COR-L47 (cell line): Measurements from ENCODE around the gene LUZP2.

ENCODE experiments used
- DNase-seq: peaks from one replicate; lab custom pipeline; 2025; lab: John Stamatoyannopoulos, UW

Gene LUZP2

DNA sequence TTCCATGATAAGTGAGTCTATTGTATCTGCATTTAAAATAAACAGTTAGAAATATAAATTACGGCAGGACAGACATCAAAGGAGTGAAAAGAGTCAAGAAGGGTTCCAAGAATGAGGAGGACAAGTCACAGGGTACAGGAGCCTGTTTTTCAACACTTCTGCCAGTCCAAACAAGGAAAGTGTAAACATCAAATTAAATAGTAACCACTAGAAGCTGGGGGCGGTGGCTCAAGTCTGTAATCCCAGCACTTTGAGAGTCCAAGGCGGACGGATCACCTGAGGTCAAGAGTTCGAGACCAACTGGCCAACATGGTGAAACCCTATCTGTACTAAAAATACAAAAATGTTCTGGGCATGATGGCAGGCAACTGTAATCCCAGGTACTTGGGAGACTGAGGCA is 219.6 kb downstream of the LUZP2 start:
- DNase-seq: no peak

GRCh38 chr11:24723231-24723630 is 226.4 kb downstream of the LUZP2 start:
- DNase-seq: no peak

DNA sequence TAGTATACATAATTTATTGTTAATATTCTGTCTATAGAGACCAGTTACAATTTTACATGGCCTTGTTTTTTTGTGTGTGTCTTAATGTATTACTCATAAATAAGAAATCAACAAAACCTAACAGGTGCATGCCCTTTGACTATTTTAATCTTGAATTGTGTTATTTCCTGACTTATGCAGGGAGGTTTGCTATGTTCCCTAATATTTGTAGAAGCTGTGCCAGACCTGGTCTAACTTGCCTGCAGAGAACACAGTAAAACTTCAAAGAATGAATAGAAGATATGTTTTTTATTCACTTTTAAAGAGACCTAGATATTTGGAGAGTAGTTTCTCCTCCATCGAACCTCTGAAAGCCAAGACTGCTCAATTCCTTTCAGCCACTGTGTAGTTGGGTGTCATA is 234.7 kb downstream of the LUZP2 start:
- DNase-seq: no peak

GRCh38 chr11:24734742-24735237 is 237.9 kb downstream of the LUZP2 start:
- DNase-seq: no peak

- no peak for DNase-seq
Observed at GRCh38 chr11:24738972-24739371, 242.1 kb downstream of the LUZP2 start.

DNA sequence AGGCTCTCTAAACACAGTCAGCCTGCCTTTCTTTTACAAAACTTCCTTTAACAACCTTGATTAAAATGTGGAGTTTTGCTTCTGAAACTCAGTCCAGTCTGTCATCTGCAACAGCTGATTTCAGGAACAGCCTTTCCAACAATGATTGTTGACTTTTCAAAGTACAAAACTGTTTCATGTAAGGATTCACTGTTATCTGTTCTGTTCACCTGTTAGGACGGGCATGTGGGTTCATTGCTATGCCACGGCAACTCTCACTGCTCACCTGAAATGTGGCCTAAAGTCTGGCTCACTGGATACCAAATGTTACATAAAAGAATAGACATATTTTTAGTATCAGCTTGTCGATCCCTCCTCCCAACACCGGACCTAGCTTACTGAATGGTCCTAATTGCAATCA is 242.8 kb downstream of the LUZP2 start:
- no peak for DNase-seq

DNA sequence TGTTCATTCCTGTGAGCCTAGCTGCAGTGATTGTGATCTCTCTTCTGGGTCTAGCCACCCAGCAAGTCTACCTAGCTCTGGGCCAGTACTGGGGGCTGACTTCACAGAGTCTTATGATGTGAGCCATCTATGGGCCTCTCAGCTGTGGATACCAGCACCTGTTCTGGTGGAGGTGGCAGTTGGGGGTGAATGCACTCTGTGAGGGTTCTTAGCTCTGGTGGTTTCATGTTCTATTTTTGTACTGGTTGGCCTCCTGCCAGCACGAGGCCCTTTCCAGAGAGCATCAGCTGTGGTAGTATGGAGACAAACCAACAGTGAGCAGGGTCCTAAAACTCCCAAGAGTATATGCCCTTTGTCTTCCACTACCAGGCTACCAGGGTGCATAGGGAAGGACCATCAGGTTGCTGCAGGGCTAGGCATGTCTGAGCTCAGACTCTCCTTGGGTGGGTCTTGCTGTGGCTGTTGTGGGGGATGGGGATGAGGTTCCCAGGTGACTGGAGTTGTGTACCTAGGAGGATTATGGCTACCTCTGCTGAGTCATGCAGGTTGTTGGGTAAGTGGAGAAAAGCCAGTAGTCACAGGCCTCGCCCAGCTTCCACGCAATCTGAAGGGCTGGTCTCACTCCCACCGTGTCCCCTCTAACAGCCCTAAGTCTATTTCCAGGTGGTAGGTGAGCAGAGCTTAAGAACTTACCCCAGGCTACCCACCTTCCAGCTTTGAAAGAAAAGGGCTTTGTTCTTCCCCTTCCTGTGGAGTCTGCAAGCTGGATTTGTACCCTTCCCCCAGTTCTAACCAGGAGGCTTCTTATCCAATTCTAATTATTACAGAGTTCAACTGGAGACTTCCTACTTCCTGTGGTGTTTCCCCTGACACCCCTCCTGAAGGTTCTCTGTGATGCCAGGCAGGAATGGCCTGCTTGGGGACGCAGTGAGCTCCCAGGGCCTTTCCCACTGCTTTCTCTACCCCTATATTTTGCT is 250.7 kb downstream of the LUZP2 start:
- DNase-seq: no peak

DNA sequence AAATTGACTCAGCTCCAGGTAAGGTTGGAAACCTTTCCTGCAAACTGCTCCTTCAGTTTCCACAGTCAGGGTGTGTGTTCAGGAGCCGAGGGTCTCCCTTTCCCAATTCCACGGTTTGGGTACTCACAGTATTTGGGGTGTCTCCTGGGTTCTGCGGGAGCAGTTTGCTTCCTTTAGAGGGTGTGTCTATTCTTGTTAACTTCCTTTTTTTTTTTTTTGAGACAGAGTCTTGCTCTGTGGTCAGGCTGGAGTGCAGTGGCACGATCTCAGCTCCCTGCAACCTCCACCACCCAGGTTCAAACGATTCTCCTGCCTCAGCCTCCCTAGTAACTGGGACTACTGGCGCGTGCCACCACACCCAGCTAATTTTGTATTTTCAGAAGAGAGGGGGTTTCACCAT is 251.4 kb downstream of the LUZP2 start:
- DNase-seq: no peak

GRCh38 chr11:24754406-24754805 is 257.6 kb downstream of the LUZP2 start:
- no peak for DNase-seq

DNA sequence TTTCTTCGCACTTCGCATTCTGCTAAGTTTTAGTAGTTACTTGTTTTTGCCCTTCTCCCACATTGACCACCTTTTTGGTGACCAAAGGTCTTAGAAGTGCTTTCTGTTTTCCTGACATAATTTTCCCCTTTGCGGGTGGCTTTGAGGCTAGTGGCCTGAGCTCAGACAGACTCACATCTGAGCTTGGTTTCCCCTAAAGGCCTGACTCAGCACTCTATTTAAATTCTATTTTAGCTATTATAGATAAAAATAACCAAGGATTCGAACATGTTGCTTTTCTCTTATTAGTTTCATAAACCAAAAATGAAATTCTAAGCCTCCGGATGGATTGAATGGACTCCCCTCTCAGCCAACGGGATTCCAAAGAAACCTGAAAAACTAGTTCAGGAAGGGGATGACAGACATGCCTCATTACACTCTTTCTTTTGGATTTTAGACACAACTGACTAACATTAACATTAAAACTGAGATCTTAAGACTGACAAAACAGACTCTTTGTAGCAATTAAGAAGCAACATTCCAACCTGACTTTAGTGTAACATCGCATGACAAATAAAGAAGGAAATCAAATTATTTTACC is 258.5 kb downstream of the LUZP2 start:
- DNase-seq: no peak

DNA sequence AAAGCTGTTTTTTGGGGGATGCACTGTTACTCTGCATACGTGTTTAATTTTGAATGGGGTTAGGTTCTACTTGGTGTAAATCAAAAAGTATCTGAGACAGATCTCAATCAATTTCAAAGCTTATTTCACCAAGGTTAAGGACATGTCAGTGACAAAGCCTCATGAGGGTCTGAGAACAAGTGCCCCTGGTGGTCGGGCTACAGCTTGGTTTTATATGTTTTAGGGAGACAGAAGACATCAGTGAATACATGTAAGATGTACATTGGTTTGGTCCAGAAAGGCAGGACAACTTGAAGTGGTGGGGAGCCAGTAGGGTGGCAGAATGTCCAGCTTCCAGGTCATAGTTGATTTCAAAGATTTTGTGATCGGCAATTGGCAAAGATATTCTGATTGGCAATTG is 262.9 kb downstream of the LUZP2 start:
- no peak for DNase-seq

- DNase-seq: no peak
Observed at GRCh38 chr11:24760681-24761080, 263.8 kb downstream of the LUZP2 start.

GRCh38 chr11:24762076-24762475 is 265.2 kb downstream of the LUZP2 start:
- no peak for DNase-seq

DNA sequence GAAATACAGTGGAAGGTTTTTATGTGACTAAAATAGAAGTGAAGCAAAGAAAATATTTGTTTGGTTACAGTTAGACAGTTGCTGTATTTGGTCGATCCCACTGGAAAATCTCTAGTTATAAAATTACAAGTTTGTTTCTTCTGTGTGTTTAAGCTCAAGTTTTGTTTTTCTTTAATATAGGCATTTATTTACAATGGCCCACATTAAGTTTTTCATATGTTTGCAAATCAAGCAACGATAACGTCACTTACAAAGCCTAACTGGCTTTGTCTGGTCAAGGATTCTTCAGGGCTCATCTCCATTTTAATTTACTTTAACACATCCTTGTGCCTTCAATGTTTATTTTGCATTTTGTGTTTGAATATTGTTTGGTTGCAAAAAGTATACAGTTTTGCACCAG is 270.6 kb downstream of the LUZP2 start:
- DNase-seq: no peak

DNA sequence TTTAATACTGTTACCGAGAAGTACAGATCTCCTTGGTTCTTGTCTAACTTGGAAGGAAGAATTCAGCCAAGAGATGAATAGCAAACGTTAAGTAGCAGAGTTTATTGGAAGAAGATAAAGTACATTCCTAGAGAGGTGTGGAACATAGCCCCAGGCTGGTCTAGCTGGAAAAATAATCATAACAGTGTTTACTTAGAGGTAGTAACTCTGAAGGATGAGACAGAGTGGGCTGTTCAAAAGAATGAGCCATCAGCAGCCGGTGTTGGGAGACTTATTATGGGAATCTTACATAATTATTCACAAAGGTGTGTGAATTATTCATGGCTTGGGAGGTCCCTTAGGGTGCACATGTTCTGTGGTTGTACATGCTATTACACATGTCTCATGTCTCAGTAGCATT is 276.5 kb downstream of the LUZP2 start:
- no peak for DNase-seq

GRCh38 chr11:24779791-24780190 is 282.9 kb downstream of the LUZP2 start:
- no peak for DNase-seq

- DNase-seq: no peak
Observed at GRCh38 chr11:24781288-24781687, 284.4 kb downstream of the LUZP2 start.

DNA sequence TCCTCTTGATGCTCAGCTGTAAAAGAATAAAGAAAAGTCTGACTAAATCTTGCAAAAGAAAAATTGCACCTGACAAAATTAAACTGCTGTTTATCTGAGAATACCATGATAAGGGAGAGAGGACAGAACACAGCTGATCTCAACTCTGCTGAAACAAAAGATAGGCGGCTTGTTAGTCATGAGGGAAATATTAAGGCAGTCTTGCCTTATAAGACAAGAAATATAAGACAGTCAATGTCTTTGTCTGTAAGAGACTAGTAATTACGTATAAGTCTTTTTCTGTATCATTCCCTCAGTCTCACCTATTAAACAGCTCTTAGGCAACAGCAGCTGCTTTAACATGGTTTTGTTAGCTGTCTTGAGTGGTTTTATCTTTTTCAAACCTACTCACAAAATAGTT is 296.6 kb downstream of the LUZP2 start:
- DNase-seq: no peak

- DNase-seq: no peak
Observed at GRCh38 chr11:24794064-24794463, 297.2 kb downstream of the LUZP2 start.

DNA sequence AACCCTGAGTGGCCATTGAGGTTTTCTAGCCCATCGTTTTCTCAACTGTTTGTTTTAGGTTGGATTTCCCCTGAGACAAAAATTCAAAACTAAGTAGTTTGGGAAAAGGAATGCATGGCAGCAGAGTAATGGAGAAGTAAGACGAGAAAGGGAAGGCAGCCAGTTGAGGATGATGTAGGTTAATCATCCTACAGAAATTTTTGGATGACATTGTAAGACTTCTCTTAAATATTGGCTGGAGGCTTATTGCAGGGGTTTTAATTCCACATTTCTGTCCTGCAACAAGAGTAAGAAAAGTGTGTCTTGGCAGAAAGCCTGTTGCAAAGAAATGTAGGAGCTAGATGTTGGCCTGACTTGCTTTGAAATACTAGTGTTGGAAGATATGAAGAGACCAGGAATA is 308.8 kb downstream of the LUZP2 start:
- DNase-seq: no peak

DNA sequence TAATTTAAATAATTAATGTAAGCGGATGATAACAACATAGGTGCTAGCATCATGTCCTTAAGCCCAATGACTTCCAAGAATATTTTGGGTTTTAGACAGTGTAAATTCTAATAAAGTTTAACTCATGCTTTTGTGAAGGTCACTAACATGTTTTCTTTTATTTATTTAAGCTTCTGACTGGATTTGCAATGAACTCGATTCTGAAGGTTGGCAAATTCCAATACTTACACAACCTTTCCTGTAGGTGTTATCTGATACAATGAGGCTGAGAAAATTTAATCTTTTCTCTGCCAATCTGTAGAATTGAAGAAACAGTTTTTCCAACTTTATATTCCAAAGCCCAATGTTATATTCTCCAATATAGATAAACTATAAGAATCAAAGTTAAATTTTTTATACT is 311.3 kb downstream of the LUZP2 start:
- no peak for DNase-seq

- no peak for DNase-seq
Observed at GRCh38 chr11:24819006-24819405, 322.2 kb downstream of the LUZP2 start.

GRCh38 chr11:24819863-24820434 is 323.1 kb downstream of the LUZP2 start:
- no peak for DNase-seq
